H1 (cell line): ENCODE measurements around the gene CREG2.

Source experiments
- CTCF ChIP-seq, 3 experiments: IDR thresholded peaks; 1 replicate in 2 of 3; 2 replicates in 1 of 3; pipeline versions ENCODE4 v1.5.1 to v1.6.1; 2011; ENCODE audit warnings: low read length in 3 of 3, mild to moderate bottlenecking in 3 of 3, inconsistent platforms in 2 of 3, low read depth in 1 of 3, moderate library complexity in 1 of 3; ENCODE audit not compliant: insufficient read depth in 1 of 3; ENCODE audit errors: control extremely low read depth in 1 of 3
- EP300 ChIP-seq, 2 experiments: IDR thresholded peaks; 1 replicate in 1 of 2; 2 replicates in 1 of 2; pipeline ENCODE4 v1.6.1; 2011 to 2012; ENCODE audit warnings: low read depth in 2 of 2, low read length in 2 of 2, mild to moderate bottlenecking in 2 of 2, borderline replicate concordance in 1 of 2, inconsistent platforms in 1 of 2, moderate library complexity in 1 of 2
- JUND ChIP-seq: IDR thresholded peaks from 2 replicates; pipeline ENCODE4 v1.6.1; 2011; ENCODE audit warnings: mild to moderate bottlenecking, improper control_type of control experiment, low read length
- POLR2AphosphoS5 ChIP-seq: IDR thresholded peaks from 2 replicates; pipeline ENCODE4 v1.6.1; 2011; ENCODE audit warnings: low read depth, low read length
- SP1 ChIP-seq: IDR thresholded peaks from 2 replicates; pipeline ENCODE4 v1.6.1; 2011; ENCODE audit warnings: low read depth, low read length

GRCh38 chr2:101361522-101361921 is 25.8 kb downstream of the CREG2 start:
- no peak for TF ChIP-seq SP1
- TF ChIP-seq JUND, result no peak
- TF ChIP-seq EP300 (IDR thresholded peaks at IDR 0.05; ENCODE audit: borderline replicate concordance in 1 of 2, low read depth in 2 of 2, low read length in 2 of 2), result no peak
- no peak for TF ChIP-seq CTCF (IDR thresholded peaks at IDR 0.05; ENCODE audit: control extremely low read depth in 1 of 3, insufficient read depth in 1 of 3, low read depth in 1 of 3, low read length in 3 of 3)
- TF ChIP-seq POLR2AphosphoS5, result no peak
